T1000 (cell line): ENCODE measurements around the gene COX6B2.

Source experiments
- DNase-seq: peaks from one replicate; lab custom pipeline; 2025; ENCODE audit warnings: mixed read lengths; lab: John Stamatoyannopoulos, UW

The COX6B2 gene

DNA sequence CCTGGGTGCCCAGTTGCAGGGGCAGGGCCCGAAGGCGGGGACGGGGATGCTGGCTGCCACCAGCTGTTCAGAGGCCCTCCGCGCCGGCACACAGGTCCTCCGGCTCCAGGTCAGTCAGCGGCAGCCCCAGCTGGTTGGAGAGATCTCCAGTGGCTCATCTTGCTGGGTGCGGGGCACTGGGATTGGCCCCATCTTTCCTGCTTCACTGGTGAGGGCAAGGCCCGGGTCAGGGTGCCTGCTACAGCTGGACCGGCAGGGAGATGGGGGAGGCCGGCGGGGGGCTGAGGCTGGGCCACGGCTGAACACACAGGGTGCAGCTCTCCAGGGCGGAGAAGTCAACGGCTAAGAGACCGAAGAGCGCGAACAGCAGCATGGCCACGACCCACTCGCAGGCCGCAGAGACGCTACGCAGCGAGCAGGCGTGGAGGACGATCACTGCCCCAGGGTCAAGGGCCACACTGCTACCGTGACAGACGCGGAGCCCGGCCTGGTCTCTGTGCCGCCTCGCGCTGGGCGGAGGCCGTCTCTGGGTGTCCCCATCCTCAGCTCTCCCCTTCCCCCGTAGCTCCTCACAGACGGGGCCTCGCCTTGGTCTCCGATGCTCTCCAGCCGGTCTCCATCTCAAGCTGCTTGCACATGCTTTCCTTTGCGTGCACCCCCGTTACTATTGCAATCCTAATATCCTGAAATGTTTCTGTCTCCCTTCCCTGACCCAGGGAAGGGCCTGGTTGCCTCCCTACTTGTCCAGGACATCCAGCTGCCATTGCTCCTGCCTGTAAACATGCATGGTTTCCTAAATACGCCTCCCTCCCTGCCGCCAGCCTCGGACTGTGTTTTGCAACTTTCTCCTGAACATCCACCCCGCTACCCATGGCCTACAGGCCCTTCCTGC is 41.7 kb downstream of the COX6B2 start:
- DNase-seq: no peak

DNA sequence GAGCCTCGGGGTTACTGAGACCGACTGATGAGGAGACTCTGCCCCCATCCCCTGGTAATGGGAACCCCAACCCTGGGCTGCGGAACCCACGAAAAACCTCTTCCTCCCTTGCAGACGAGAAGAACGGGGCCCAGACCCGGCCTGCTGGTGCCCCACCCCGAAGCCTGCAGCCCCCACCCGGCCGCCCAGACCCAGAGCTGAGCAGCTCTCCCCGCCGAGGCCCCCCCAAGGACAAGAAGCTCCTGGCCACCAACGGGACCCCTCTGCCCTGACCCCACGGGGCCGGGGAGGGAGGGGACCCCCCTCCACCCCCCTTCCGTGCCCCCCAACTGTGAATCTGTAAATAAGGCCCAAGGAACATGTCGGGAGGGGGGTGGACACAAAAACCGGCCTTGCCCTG is 42.7 kb downstream of the COX6B2 start:
- no peak for DNase-seq

GRCh38 chr19:55311397-55311796 is 43.1 kb downstream of the COX6B2 start:
- DNase-seq: no peak

GRCh38 chr19:55310498-55310897 is 44.0 kb downstream of the COX6B2 start:
- no peak for DNase-seq

DNA sequence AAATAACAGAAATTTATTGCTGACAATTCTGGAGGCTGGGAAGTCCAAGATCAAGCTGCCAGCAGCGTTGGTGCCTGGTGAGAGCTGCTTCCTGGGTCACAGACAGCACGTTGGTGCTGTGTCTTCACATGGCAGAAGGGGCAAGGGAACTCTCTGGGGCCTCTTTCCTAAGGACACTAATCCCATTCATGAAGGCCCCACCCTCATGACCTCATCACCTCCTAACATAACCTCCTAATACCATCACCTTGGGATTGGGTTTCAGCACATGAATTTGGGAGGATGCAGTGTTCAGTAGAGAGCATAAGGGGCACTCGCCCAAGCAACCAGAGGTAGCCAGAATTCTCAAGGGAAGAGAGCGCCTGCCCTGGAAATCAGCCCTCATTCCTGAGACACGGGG is 45.1 kb downstream of the COX6B2 start:
- no peak for DNase-seq

DNA sequence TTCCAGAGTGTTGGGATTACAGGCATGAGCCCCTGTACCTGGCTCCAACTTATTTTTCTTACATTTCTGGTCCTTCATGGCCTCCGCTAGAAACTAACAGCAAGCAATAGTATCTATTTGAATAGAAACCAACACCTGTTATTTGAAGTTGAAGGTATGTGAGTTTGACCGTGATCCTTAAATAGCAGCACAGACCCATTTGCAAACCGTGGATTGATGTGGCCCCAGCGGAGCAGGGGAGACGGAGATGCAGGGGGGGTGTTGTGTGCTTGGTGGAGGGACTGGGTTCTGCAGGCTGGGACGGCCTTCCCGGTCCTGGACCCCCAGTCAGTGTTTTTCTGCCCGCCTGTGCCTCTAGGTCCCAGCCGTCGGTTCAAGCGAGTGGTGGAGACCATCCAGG is 46.2 kb downstream of the COX6B2 start:
- DNase-seq: no peak

GRCh38 chr19:55306712-55307111 is 47.8 kb downstream of the COX6B2 start:
- no peak for DNase-seq

DNA sequence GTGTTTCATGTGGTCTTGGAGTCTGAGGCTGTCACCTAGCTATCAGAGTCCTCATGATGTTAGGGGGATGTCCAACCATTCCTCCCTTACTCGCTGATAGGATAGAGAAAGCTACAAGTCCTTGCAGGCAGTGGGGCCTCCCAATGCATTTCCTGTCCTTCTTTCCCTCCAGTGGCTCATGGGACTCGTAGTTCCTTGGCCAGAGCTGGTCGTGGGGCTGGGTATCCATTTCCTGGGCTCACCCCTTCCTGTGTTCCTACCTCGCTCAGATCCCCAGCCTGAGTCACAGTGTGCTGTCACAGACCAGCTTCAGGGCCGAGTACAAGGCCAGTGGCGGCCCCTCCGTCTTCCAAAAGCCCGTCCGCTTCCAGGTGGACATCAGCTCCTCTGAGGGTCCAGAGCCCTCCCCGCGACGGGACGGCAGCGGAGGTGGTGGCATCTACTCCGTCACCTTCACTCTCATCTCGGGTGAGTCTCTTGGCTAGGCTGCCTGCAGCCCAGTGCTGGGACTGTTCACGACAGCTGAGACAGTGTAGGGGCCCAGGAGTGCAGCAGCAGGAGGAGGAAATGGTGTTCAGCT is 48.4 kb downstream of the COX6B2 start:
- DNase-seq: no peak

- DNase-seq: no peak
Observed at GRCh38 chr19:55305491-55305890, 49.0 kb downstream of the COX6B2 start.

DNA sequence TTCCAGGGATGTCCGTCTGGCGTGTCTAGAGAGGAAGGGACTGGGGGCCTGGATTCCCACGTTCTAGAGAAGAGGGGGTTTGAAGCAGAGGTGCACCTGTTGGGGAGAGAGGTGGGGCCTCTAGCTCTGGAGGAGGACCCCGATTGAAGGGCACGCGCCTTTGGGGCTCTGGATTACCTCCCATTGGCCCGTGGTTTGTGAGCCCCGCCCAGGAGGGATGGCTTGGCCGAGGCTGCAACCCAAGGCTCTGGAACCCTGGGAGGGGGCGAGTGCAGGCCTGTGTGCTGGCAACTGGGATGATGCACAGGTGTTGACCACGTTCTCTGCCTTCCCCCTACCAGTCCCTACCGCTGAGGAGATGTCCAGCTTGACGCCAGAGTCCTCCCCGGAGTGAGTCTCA is 49.5 kb downstream of the COX6B2 start:
- DNase-seq: no peak

DNA sequence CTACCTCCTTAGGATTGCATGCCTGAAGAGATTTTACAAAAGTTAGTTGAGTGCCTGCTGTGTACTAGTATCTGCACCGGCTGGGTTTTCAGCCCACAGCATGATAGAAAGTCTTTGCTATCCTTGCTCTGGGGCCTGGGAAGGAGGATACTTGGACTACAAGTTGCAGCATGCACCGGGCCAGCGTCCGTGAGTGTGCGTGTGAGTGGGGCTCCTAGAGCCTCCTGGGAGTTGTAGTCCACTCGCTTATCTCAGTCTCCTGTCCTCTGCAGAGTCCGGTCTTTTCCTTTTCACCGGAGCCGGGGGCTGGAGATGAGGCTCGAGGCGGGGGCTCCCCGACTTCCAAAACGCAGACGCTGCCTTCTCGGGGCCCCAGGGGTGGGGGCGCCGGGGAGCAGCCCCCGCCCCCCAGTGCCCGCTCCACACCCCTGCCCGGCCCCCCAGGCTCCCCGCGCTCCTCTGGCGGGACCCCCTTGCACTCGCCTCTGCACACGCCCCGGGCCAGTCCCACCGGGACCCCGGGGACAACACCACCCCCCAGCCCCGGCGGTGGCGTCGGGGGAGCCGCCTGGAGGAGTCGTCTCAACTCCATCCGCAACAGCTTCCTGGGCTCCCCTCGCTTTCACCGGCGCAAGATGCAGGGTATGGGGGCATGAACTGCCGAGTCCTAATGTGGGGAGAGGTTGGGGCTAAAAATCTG is 50.1 kb downstream of the COX6B2 start:
- no peak for DNase-seq

- no peak for DNase-seq
Observed at GRCh38 chr19:55303477-55303876, 51.0 kb downstream of the COX6B2 start.

- no peak for DNase-seq
Observed at GRCh38 chr19:55302318-55302703, 52.2 kb downstream of the COX6B2 start.

- peak; percentile 81 for DNase-seq
Observed at GRCh38 chr19:55301459-55302317, 52.8 kb downstream of the COX6B2 start.

- no peak for DNase-seq
Observed at GRCh38 chr19:55300886-55301458, 53.5 kb downstream of the COX6B2 start.

- DNase-seq: no peak
Observed at GRCh38 chr19:55299991-55300390, 54.5 kb downstream of the COX6B2 start.
